Left cardiac atrium (tissue), 4 donors: ENCODE data around the gene ALDOB. TPM values are rescaled to one million over a fixed set of nuclear protein-coding genes. Genes with fewer than 3 reads are reported as not detected.

Source experiments
- ATAC-seq, 2 donors: fragments of 200-7000 bp; cut with Tn5 transposase; one replicate each; pipeline ENCODE4 v1.9.1; 2020; ENCODE audit warnings: mild to moderate bottlenecking in 2 of 2, moderate library complexity in 2 of 2
- DNase-seq: peaks from one replicate; pipeline ENCODE4 v3.0.0-alpha.2; 2020
- intact Hi-C, 2 donors: fragments of 100-400 bp; cut with DNase I; formaldehyde crosslinking; loops; one replicate each; pipeline versions ENCODE4 v1.14.1 to v1.15.1; 2022 to 2023
- long read RNA-seq: library from polyadenylated mRNA; unstranded; transcript quantifications from one replicate; pipeline ENCODE4 v2.0.0, GENCODE V29; 2021
- total RNA-seq, 2 donors: library from RNA; stranded (reverse); fragmentation: NEBNext Ultra II Directional; extraction: Animal tissue kit (Norgen Biotek cat#: 25700); gene quantifications; one replicate each; pipeline ENCODE4 v1.2.1, GENCODE V29; 2021
- donor health status: DM: no; HTN: yes; CAD: no.
- donor health status: DM: no; HTN: yes; CAD: no; lungs with severe emphysema.
- donor health status: DM: yes; HTN: yes; CAD: no.
- donor health status: Dilated cardiomyopathy.

ALDOB gene
- total RNA-seq = 1 to 10 TPM in 1 of 2 donors, under 1 TPM in 1; 0.53 to 1.4 TPM
- long read RNA-seq = 0 reads

- intact Hi-C loops = no loop called here
- no peak for ATAC-seq
- no peak for DNase-seq
These were observed at the start of gene ALDOB for GRCh38 chr9:101435601-101436079. Gene ALDOB, minus strand, starts transcription at chr9:101435774. Its CDS starts 4,887 bp downstream, at chr9:101430887.

- DNase-seq (no peak), ATAC-seq (no peak)
- intact Hi-C loops = no loop called here
These were observed 48.5 kb upstream of the ALDOB start for GRCh38 chr9:101484046-101484445.

DNA sequence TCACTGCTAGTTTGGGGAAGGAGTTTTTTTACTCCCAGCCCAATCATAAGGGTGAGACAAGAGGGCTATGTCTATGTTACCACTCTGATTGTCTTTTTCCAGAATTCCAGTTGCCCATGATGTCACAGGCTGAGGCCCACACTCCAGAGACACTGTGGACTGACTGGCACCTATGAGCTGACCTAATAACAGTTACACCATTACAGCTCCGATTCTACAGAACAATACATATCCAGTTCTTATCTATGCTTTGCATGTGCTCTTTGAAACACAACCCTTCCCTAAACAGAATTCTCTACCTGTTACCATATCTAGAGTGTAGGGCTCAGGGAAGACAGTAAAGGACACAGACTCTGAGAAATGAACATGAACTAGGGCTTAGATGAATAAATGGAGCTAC is 45.7 kb upstream of the ALDOB start:
- no peak for ATAC-seq
- DNase-seq = no peak
- intact Hi-C loops = no loop called here

DNA sequence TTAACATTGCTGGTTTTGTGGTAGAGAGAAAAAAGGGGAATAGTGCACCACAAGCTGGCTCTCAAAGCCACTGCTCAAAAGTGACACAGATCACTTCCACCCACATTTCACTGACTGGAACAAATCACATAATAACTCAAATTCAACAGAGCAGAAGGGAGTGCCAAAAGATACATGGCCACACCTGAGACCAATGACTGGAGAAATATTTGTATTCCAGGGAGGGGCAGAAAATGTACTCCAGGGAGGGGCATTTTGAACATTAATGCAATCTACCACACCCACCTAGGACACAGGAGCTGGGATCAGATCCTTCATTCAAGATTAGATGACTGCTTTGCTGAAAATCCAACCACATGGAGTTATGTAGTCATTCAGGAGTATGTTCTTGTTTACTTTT is 44.8 kb upstream of the ALDOB start:
- DNase-seq = no peak
- intact Hi-C loops = no loop called here
- ATAC-seq = peak in 1 of 2 donors; percentile 24

GRCh38 chr9:101479338-101480030 is 43.9 kb upstream of the ALDOB start:
- intact Hi-C loops = no loop called here
- DNase-seq (no peak), ATAC-seq (peak in 1 of 2 donors; percentile 21)

- DNase-seq (no peak), ATAC-seq (peak in 1 of 2 donors; percentile 30)
- intact Hi-C loops = no loop called here
These were observed 43.3 kb upstream of the ALDOB start for GRCh38 chr9:101478906-101479305.

DNA sequence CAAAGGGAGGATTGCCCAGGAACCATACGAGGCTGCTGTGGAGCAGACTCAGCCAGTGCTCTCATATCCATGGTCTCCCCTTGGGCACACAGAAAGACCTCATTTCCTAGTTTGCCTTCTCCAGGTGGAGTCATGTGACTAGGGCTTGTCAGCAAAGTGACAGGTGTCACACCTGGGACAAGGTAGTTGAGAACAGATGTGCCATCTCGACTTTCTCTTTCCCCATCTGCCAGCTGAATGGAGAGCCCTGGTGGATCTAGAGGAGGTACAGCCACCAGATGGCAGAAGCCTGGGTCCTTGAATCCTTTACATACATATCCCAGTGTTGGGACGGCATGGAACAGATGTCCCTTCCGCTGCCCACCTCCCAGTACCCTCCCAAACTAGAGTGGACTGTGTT is 42.9 kb upstream of the ALDOB start:
- ATAC-seq = no peak
- intact Hi-C loops = no loop called here
- no peak for DNase-seq

- ATAC-seq (peak in 1 of 2 donors; percentile 79), DNase-seq (no peak)
- intact Hi-C loops = no loop called here
These were observed 42.2 kb upstream of the ALDOB start for GRCh38 chr9:101477736-101478135.

GRCh38 chr9:101477214-101477613 is 41.6 kb upstream of the ALDOB start:
- no peak for DNase-seq
- no peak for ATAC-seq
- intact Hi-C loops = no loop called here

GRCh38 chr9:101476576-101477208 is 41.1 kb upstream of the ALDOB start:
- ATAC-seq = no peak
- intact Hi-C loops = no loop called here
- DNase-seq = no peak

- intact Hi-C loops = no loop called here
- no peak for DNase-seq
- ATAC-seq = no peak
These were observed 37.3 kb upstream of the ALDOB start for GRCh38 chr9:101472891-101473290.

DNA sequence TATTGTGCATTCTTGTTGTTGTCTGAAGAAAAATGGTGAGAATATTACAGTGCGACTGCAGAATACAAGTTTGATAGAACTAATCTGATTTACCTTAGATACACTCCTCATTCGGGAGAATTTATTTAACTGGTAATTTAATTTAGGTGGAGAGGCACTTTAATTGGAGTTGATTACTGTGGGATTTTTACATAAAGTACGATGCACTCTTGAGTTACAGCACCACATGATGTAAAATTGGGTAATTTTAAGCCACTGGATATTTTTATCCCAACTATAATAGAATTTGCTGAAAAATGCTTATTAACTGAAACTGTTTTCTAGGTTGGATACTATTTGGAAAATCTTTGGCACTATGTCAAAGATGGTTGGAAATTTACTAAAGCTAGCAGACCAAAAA is 35.4 kb upstream of the ALDOB start:
- intact Hi-C loops = no loop called here
- DNase-seq (no peak), ATAC-seq (no peak)

GRCh38 chr9:101470021-101470420 is 34.4 kb upstream of the ALDOB start:
- DNase-seq = no peak
- intact Hi-C loops = no loop called here
- ATAC-seq = no peak

DNA sequence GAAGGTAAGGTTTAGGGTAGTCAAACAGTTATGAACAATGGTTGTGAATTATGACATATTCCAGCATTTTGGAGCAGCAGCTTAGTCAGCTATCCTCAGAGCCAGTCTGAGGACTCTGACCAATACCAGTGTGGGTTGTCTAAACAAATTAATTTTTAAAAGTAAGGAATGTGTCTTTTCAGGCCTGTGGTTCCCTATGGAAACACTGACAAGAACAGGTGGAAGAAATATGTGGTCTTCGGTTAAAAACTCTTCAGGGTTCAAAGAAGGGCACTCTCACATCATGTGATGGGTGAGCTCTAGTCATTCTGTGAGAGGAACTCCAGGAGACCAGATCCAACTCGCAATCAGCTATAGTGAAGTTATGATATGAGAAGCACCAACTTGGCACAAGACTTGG is 33.5 kb upstream of the ALDOB start:
- intact Hi-C loops = loop anchor here in 1 of 2 donors (5.0 kb wide), 1 partner anchor 63 kb away; the partner anchor contains the start of gene RNF20
- DNase-seq (no peak), ATAC-seq (no peak)

DNA sequence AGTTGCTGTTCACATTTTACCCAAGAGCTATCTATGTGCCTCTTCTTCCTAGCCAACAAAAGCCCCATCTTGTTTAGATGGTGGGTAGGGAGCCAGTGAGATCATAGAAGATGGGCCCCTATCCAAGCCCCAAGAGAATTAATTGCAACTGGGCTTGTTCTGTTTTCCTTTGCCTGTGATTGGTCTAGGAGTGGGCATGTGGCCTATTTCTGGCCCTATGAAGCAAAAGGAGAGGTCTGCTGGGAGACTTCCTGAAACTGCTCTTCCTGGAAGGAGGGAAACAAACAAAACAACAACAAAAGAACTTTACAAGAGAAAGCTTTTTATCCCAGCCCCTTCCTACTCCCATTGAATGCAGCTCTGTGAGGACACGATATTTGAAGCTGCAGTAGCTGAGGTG is 32.5 kb upstream of the ALDOB start:
- ATAC-seq = no peak
- no peak for DNase-seq
- intact Hi-C loops = loop anchor here in 1 of 2 donors (5.0 kb wide), 1 partner anchor 64 kb away; the partner anchor contains the start of gene RNF20

DNA sequence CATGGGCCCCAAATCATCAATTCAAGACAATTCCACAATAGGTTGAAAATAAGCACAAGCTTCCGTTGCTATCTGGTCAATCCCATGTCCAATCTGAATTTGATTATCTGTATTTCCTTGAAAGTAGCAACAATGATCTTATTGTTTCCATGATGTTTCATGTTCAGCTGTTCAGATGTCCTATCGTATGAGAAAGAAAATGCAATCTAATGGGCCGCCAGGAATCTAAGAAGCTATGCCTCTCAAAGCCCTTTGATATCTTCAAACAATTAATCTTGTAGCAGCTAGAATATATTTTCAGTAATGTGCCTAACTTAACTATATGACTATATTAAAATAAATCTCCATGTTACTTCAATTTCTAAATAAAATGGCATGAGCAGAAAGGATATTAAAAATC is 32.1 kb upstream of the ALDOB start:
- intact Hi-C loops = loop anchor here in 1 of 2 donors (5.0 kb wide), 1 partner anchor 65 kb away; the partner anchor contains the start of gene RNF20
- ATAC-seq = no peak
- no peak for DNase-seq

DNA sequence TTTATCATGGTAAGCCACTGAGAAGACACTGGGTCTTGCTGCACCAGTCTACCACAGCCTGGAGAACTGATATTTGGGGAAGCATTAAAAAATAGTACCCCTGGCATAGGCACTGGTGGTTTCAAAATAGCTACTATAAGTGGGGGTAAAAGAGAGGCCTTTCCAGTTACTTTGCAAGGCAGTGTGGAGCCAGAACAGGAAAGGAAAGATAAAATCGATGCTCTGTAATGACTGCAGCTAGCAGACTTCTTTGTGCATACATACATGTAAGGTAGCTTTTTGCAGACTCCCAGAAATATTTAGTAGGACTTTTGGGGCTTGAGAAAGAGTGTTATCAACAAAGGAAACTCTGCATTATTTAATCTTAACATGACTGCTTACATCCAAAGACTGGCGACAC is 31.3 kb upstream of the ALDOB start:
- ATAC-seq (no peak), DNase-seq (no peak)
- intact Hi-C loops = loop anchor here in 1 of 2 donors (5.0 kb wide), 1 partner anchor 65 kb away; the partner anchor contains the start of gene RNF20

DNA sequence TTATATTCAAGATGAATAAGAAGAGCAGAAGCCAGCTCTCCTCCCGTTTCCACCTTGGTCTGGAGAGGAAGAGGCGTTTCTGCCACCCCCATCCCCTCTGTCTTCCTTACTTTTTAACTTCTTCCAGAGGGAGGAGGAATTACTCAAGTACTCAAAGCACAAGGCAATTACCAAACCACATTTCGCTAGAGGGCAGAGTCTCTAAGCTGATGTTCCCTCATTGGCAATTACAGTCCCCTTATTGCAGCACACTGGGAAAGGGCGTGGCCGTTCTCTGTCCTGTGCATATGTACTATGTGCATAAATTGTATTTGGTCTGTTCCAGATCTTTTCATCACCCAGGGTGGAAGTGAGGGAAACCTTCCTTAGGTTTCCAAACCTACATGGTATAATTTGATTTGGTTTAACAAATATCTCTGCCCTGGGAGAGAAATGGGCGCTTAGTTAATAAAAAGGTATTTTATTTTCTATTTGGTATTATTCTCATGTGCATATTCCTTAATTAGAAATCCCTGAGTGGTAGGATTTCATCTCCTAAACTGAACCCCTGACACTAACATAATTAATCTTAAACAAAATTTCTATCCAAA is 29.8 kb upstream of the ALDOB start:
- intact Hi-C loops = loop anchor here (2.0 to 5.0 kb wide), 2 partner anchors 65 to 67 kb away; partner anchors contain the start of gene RNF20 (in 1 of the 2)
- DNase-seq = no peak
- ATAC-seq = peak; percentile 81

DNA sequence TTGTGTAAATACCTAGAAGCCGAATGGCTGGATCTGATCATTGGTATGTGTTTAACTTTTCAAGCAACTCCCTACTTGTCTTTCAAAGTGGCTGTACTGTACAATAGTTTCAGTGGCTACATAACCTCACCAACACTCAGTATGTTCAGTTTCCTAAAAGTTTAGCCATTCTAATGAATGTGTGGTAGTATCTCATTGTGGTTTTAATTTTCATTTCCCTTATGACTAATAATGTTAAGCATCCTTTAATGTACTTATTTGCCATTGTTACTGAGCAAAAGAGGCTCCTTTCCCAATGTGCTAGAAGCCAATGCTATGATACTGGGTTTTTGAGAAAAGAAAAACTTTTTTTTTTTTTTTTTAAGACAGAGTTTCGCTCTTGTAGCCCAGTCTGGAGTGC is 27.8 kb upstream of the ALDOB start:
- intact Hi-C loops = no loop called here
- ATAC-seq (no peak), DNase-seq (no peak)

- ATAC-seq (no peak), DNase-seq (no peak)
- intact Hi-C loops = no loop called here
These were observed 27.0 kb upstream of the ALDOB start for GRCh38 chr9:101462558-101462957.
